ENCODE data around the gene MED12L.
"Not testable (repeated sequence)": the region's sequence is repeated elsewhere in the genome, so short reads cannot be mapped to it uniquely, and the experiment has no call there.

MED12L gene

DNA sequence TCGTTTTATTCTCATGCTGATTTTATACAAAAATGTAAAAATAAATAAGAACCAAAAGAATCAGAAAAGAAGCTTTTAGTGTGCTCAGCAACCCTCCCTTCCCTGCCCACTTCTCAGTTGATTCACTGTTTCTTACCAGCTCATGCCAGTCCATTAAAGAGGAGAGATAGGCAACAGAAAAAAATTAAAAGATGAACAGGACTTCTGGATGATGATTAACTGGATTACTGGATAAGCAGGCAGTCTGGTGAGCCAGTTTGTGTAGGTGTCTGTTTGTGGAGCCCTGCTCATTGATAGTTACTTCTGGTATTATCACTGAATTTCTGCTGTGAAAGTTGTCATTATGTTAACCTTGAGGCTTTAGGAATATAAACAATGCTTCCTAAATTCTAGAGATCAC, 132.7 kb downstream of the MED12L start:
- DNase-seq = no peak

DNA sequence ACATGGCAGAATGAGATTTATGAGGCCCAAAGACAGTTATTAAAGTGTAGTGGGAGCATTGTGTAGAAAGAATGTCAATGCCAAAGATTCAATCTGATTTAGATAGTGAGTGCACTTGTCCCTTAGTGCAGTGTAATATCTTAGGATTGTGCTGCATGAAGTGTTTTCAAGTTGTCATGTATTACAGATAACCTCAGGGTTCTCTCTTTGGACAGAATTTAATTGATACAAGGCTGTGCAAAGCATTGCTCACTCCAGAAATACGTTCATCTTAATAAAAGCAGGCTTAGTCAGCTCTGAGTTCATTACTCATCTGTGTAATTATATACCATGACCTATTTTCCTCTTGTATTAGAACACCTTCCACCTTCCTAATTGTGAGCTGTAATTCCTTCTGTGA, 133.6 kb downstream of the MED12L start:
- no peak for DNase-seq

DNA sequence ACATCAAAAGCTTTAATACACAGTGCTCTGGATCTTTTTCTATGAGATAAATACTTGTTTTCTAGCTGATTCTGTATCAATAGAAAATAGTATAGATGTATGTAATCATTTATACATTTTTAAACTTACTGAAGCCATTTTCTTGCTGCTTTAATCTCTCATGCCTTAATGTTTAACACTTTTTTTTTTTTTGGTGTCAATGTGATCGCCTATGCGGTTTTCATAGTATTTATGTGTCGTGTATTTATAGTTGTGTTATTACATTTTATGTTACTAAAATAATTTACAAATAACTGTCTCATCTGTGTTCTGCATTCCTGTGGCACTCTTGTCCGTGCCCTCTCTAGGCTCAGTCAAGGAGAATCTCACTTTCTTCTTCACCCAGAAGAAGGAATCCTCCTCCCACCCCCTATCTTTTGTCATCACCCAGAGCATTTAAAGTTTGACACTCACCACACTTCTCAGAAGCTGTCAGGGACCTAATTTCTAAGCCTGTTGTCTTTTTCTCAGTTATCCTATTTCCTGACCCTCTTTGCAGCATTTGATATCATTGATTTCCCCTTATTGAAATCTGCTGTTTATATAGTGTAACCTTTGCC, 138.9 kb downstream of the MED12L start:
- DNase-seq = no peak

DNA sequence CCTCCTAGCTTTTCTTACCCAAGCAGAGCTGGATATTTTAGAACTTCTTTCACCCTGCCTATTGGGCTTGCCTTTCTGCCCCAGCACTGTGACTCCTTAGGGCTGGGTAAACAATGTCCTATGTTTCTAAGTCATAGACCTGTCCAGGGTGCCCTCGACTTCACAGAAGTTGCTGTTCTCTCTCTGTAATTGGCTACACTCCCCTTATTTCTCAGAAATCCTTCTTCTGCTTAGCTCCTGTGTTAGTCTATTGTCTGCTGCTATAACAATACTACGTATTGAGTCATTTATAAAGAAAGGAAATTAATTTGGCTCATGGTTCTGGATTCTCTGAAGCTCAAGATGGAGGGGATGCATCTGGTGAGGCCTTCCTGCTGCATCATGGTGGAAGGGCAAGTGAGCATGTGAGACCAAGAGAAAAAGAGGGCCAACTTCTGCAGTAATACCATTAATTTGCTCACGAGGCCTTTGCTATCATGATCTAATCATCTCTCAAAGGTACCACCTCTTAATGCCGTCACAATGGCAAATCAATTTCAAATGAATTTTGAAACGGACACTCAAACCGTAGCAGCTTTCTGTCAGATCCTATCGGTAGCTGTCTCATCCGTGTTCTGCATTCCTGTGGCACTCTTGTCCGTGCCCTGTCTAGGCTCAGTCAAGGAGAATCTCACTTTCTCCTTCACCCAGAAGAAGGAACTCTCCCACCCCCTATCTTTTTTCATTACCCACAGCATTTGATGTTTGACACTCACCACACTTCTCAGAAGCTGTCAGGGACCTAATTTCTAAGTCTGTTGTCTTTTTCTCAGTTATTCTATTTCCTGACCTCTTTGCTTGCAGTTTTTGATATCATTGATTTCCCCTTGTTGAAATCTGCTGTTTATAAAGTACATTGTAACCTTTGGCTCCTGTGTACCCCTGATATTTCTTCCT, 139.8 kb downstream of the MED12L start:
- no peak for DNase-seq

DNA sequence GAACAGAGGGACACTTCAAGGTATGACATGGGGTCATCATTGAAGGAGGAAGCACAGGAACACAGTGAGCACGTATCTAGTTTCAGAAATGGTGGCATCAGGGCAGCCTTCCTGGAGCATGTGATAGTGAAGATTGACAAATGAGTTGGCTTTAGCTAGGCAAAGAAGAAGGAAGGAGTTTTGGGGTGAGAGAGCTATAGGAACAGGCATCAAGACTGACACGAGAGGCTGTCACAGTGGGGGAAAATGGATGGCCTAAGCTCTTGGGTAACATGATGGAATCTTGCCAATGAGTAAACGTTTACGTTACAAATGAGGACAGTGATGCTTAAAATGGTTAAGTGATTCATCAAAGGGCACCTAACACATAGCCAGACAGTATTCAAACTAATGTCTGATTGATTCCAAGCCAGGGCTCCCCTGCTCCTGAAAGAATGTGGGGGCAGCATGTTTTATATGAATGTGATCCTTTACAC, 140.7 kb downstream of the MED12L start:
- peak; percentile 15 for DNase-seq

DNA sequence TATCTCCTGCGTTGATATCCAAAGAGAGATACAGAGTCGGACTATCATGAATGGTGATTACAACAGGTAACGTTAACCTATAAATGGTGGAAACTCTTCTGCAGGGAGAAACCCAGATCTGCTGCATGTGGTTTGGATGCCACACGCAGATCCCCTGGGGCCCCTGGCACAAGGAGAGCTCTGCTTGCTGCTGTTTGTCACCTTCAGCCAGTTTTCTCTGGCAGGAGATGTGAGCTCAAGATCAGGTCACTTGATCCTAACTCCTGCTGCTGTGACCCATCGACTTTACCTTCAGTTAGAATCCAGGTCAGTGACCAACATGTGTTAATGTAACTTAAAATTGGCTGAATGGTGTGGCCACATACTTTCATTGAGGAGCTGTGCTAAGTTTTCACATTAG, 141.4 kb downstream of the MED12L start:
- DNase-seq = no peak

DNA sequence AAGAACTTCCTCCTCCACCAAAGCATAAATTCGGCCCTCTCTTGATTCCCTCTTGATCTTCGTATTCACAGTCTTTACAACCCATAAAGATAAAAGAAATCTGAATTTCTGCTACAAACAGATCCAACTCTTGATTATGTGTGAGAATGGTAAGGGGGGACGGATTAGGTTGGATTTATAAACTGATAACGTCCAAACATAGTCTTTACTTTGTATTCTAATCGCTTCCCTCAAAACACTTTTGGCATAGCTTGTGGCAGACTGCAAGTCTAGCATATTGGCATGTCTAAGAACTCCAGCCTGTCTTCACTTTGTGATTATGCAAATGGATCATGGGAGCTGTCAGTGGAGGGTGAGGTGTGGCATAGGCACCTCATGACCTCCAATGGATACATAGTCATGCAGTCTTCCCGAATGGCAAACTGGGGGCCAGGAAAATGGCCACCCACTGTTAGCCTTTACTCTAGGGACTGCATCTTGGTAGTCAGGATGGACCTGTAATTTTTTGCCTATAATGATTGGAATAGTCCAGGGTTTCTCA, 141.9 kb downstream of the MED12L start:
- no peak for DNase-seq

DNA sequence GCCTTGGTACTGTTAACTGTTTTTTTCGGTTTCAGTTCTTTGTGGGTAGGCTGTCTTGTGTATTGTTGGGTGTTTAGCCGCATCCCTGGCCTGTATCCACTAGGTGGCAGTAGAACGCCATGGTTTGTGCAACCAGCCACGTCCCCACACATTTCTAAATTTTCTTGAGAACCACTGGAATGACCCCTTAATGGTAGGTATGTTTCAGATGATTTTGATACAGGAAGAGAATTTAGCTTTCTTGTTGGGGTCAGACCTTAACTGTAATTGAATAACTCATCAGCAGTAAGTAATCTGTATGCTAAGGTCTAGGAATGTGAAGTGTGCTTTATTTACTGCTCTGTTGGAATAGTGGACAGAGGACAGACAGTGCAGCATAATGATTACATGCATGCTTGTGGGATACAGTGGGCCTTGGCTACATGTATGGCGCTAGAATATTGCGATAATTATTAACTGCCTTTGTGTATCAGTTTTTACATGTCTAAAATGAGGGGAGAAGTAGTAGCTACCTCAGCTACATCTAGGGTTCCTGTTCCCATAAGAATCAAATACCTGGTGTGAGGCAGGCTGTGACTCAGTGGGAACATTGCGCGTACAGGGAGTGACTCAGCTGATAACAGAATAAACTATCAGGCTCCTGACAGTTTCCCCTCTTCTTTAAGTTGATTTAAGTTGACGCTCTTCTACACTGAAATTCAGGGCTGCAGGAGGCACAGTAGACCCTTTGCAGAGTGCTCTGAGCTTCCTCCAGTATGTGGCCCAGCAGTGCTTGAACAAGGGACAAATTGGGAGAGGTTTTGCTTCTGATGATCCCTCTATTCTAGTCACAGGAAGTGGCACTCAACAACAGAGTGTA, 142.6 kb downstream of the MED12L start:
- peak; percentile 69 for DNase-seq

DNA sequence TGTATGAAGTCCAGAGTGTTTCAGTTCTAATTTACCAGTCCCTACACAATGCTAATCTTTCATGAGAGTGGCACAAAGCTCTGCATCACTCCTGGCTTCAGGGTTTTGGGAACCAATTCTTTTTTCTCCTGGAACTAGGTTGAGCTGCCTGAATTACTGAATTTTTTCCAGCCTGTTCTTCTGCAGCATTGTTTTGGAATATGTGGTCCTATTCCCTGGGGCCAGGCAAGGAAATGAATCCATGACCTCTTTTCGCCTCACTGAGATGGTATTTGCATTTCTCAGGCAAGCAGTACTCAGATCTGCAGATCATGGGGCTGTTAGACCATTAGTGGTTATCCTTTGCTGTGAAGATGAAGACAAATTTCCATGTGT, 143.2 kb downstream of the MED12L start:
- DNase-seq = no peak

DNA sequence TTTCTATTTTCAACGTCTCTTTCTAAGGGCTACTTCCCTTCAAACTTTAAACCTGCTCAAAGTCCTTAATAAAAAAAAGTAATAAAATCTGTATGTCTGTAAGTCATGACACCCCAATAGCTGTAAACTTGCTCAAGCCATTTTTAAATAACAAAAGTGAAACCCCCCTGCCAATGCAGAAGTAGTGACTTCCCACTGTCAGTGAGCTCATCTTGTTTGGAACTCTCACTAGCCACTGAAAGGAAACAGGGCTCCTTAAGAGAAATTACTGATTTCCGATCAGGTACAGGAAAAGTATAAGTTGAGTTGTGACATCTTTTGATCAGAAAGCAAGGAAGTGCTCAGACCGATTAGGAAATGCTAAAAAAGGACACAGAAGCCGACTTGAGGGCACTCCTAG, 145.2 kb downstream of the MED12L start:
- DNase-seq = no peak

DNA sequence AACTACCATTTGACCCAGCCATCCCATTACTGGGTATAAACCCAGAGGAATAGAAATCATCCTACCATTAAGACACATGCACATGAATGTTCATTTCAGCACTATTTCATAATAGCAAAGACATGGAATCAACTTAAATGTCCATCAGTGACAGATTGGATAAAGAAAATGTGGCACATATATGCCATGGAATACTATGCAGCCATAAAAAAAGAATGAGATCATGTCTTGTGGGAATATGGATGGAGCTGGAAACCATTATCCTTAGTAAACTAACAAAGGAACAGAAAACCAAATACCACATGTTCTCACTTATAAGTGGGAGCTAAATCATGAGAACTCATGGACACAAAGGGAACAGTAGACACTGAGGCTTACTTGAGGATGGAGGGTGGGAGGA, 146.9 kb downstream of the MED12L start:
- DNase-seq = not testable (repeated sequence)

DNA sequence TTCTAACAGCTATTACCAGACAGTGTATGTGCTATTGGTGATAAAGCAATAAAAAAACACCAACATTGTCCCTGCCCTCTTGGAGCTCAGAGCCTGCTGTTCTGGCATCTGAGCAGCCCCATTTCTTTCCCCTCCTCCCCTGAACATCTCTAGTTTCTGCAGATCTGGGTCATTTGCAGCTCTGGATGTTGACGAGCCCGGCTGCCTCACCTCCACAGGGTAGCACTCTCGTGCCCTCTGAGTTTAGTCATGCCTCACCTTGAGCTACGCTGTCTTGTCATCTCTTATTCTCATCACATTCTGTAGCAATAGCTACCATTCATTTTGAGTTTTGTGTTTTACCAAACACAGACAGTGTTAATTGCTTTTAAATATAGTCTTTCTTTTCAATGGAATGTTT, 147.5 kb downstream of the MED12L start:
- no peak for DNase-seq

DNA sequence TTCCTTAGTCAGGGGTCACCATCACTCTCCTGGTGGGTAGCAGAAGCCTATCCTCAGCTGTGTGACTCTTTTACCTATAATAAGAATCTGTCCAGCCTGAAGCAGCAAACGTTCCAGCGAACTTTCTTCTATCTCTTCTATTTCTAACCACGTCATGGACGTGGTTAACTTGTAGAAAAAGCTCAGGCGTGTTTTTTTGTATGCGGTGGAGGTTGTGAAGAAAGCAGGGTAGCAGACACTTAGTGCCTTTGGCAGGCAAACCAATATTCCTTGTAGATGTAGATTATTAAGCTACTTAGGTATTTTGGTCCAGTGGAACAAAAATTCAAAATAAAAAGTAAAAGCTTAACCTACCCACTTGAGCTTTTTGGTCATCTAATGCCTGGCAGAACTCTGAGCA, 149.4 kb downstream of the MED12L start:
- no peak for DNase-seq

DNA sequence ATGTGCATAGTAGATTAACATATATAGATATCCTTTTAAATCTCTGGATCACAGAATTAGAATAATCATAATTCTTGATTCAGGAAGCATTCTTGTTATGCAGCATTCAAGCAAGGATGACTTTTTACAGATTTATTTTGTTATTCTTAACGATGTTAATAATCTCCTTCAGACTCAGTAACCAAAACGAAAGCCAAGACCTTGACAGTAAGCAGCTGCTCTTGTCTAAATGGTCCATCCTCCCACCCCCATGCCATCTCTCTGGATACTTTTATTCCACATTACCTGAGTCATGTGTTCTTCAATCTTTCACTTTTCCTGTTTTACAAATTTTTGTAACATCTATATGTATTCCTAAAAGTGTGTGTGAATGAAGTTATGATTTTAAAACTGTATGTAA, 150.9 kb downstream of the MED12L start:
- DNase-seq = no peak

DNA sequence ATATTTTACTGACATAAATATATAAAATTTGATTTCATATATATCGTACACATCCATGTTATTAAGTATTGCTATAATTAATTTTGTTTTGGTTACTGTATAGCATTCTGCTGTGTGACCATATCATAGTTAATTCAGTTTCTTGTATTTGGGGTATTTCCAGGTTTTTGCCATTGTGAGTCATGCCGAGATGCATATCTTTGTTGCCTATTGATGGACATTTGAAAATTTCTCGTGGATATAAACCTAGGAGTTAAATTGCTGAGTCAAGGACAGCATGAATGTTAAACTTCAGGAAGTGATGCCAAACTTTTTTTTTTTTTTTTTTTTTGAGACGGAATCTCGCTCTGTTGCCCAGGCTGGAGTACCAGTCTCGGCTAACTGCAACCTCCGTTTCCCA, 151.3 kb downstream of the MED12L start:
- DNase-seq = no peak

DNA sequence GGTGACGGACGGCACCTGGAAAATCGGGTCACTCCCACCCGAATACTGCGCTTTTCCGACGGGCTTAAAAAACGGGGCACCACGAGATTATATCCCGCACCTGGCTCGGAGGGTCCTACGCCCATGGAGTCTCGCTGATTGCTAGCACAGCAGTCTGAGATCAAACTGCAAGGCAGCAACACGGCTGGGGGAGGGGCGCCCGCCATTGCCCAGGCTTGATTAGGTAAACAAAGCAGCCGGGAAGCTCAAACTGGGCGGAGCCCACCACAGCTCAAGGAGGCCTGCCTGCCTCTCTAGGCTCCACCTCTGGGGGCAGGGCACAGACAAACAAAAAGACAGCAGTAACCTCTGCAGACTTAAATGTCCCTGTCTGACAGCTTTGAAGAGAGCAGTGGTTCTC, 156.5 kb downstream of the MED12L start:
- DNase-seq = not testable (repeated sequence)

DNA sequence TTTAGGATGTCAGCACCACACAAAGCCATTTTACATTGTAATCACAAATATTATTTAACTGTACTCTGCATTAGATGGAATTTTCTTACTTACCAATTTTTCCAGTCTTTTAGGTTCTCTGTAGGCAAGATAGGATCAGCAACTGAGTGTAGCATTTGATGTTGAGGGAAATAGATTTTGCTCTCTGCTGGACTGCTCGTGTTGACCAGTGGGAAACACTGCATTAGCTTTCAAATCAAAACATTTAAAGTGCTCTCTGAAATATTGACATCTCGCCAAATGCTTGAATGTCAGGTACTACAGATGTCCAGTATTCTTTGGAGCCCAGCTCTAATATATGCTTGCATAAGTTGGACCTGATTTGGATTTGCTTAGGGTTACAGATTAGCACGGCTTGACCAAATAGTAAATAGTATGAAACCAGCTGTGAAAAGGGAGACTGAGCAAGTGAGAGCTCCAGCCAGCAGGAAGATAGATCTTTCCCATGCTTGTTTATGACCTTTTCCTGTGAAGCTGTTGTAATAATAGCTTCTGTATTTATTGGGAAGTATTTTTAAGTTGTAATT, 163.4 kb downstream of the MED12L start:
- no peak for DNase-seq

DNA sequence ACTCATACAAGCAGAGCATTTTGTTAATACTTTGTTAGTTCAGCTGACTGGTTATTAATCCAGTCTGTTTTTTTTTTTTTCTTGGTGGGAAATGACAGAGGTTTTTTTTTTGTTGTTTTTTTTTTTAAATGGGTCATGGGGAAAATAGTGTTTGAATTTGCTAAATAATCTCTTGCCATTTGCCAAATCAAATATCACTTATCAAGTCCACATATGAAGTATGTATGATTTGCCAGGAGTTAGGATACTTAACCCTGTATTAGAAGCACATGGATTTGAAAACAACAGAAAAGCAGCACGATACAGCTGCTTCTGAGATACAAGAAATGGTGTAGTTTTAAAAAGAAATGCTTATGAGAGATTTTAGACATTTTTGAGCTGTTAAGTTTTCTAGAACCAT, 171.3 kb downstream of the MED12L start:
- DNase-seq = no peak

DNA sequence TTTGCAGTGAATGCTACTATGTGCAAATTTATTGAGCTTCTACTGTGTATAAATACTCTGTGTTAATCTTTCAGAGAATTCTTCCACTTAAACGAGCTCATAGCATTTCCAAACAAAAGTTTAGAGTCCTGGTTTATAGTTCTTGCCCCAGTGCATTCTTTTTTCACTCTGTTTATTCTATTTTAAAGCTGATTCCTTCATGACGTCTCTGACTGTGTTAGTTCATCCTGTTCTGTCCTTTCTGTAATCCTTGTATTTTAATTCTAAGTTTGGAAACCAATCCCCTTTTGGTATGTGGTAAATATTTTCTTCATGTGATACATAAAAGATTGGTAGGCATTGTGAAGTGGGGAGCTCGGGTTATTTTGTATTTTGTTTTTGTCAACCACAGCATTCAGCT, 174.2 kb downstream of the MED12L start:
- no peak for DNase-seq

DNA sequence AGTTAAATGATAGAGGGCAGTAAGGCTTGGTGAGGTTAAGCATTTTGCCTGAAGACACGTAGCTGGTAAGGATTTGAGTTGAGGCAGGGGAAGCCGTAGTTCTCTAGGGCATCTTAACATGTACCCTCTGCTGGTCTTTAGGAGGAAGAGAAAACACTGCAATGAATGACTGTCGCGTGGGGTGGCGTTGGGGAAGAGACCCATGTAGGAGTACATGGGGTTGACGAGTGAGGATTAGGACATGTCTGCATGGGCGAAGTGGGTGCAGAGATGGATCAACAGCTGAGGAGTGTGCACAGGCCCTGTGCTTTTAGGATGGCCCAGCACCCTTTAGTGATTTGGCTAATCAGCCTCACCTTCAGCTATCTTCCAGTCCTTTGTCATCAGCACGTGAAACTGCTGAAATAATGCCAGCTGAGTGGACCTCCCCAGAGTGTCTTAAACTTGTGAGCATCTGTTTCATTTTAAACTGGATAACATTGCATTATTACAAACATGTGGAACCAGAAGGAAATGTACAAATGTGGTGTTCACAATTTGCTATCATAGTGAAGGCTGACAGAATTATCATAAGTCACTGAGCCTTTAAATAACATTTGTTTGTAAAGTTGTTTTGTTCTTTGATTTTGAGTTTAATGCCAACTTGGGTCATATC, 177.5 kb downstream of the MED12L start:
- no peak for DNase-seq

DNA sequence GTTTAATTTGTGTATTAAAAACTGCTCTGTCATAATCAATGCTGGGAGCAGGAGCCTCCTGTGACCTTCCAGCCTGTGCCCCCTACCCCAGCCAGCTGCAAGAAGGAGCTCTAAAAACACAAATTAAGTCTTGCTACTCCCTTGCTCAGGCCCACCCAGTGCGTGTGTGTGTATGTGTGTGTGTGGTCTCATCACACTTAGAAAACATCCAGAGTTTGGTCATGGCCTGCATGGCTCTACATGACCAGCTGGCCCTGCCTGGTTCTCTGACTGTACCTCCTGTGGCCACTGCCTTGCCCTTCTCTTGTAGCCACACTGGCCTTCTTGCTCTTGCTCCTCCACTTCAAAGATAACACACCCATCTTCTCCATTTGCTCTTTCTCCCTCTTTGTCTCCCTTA, 179.1 kb downstream of the MED12L start:
- DNase-seq = no peak

DNA sequence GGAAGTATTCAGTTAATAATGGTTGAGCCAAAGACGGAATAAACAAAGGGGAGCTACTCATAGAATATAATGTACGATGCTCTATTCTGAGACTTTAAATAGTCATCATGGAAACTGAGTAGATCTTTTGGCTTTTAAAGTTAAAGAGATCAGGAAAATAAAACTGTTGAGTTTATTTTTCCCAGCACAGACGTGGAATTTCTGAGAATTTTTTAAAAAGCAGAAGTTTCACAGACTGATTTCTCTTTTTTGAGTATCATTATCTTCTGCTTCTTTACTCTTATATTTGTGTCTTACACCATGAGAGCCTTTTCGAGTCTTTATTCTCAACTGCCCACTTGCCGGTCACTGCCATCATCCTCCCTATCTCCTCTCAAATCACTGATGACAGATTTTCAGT, 179.7 kb downstream of the MED12L start:
- no peak for DNase-seq
